ENCODE measurements around the gene ARHGEF38.

The ARHGEF38 gene

GRCh38 chr4:105619188-105619931 is 66.9 kb downstream of the ARHGEF38 start:
- no peak for DNase-seq

DNA sequence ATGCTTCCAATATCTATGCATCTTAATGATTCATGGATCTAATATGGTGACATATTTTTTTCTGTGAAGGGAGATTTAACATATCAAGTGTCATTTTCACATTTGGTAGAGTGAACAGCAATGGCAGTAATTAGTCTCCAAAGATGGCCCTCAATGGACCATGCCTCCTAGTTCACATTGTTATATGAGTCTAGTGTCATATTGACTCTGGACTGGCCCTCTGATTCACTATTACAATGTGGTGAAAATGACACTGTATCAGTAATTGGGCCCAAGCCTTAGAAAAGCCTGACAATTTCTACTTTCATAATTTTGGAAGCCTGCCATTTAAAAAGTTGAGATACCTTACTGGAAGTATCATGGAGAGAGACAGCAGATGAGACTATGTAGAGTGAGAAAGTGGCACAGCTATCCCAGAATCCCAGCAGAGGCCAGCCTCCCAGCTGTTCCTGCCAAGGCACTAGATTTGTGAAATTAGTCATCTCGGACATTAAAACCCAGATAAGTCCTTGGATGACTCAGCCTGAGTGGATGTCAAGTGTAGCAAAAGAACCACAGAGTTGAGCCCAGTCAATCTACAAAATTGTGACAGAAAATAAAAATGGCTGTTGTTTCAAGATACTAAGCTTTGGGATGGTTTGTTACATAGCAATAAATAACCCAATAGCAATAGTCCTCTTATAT is 68.4 kb downstream of the ARHGEF38 start:
- DNase-seq: no peak

- DNase-seq: no peak
Observed at GRCh38 chr4:105622269-105622668, 69.8 kb downstream of the ARHGEF38 start.

- no peak for DNase-seq
Observed at GRCh38 chr4:105623099-105623498, 70.7 kb downstream of the ARHGEF38 start.

- DNase-seq: no peak
Observed at GRCh38 chr4:105624530-105624929, 72.1 kb downstream of the ARHGEF38 start.

GRCh38 chr4:105625214-105625613 is 72.8 kb downstream of the ARHGEF38 start:
- no peak for DNase-seq

GRCh38 chr4:105626846-105627245 is 74.4 kb downstream of the ARHGEF38 start:
- DNase-seq: no peak

DNA sequence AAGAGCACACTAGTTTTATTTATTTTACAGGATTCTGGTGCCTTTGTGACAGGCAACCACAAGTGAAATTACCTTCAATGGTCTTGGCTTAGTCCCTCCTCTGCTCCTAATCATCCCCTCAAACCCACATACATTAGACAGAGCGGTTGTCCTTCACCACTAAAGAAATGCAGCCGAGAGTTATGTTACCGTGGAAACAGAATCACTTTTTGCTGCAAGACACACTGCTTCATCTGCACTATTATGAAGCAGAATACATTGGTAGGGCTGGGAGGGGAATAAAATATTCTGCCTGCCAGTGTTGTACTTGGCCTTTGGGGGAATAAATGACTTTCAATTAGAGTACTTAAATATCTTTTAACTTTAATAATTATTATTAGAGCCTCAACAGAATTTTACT is 75.2 kb downstream of the ARHGEF38 start:
- no peak for DNase-seq

- no peak for DNase-seq
Observed at GRCh38 chr4:105630670-105631655, 78.5 kb downstream of the ARHGEF38 start.

DNA sequence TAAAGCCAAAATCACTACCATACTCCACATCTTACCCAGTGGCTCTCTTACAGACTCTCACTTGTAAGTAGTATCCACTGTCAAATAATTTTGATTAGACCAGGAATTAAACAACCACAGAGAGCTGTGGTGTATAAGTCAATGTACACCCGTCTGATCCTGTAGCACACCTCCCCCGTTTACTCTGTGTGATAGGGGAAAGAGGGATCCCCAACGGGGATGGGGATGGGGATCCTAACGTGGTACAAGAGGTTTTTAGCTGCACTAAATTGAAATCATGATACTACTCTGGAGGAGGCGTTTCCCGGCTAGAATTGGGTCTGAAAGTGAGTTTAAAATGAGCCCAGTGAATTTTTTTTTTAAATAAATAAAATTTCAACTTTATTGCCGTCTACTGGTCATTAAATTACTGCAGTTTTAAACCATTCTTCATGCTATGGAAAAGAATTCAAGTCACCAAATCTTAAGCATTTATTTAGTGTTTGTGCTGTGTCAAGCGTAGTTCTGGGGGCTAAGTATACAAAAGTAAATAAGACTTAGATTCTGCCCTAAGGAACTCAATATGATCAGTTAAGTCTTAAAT is 79.5 kb downstream of the ARHGEF38 start:
- DNase-seq: no peak

DNA sequence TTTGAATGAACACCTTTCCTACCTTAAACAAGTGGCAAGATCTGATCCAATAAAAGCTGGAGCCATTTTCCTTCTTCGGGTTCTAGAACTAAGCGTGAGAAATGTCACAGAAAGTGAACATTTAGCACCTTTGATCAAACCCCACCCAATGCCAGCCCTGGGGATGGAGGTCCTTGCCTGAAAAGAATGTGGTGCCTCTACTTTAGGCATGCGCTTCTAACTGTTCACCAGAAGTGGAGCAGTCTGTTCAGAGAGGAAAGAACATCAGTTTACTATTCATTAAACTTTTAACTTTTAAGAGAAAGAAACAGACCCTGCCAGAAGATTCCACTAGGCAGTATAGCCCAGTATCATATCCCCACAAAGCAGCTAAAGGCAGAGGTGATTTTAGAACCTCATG is 80.2 kb downstream of the ARHGEF38 start:
- DNase-seq: no peak

- DNase-seq: no peak
Observed at GRCh38 chr4:105633241-105633640, 80.8 kb downstream of the ARHGEF38 start.

DNA sequence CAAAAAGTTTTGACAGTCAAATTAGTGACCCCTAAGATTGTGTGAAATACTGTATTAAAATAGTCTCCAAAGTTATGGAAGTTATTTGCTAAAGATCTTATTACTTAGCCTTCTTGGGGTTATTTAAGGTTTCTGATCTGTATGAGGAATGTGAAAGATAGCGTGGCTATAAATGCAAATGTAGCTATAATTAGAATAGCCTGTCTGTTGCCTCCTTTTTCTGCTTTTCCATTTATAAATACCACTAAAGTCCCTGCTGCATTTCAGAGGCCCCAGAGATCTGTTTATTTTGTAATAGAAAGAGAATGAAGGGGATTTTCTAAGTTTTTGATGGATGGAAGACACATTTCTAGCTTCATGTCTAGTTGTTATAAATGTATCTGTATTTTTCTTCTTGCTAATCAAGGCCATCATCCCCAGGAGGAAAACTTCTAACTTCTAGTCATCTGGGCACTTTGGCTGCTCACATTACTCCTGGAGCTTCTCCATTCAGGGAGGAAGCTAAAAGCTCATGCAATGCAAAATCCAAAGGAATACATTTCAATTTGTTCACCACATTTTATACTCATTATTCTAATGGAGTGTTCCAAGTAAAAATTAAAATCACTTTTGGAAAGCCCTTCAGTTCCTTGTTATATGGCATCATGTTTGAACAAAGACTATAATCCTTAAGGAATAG is 82.1 kb downstream of the ARHGEF38 start:
- DNase-seq: no peak

DNA sequence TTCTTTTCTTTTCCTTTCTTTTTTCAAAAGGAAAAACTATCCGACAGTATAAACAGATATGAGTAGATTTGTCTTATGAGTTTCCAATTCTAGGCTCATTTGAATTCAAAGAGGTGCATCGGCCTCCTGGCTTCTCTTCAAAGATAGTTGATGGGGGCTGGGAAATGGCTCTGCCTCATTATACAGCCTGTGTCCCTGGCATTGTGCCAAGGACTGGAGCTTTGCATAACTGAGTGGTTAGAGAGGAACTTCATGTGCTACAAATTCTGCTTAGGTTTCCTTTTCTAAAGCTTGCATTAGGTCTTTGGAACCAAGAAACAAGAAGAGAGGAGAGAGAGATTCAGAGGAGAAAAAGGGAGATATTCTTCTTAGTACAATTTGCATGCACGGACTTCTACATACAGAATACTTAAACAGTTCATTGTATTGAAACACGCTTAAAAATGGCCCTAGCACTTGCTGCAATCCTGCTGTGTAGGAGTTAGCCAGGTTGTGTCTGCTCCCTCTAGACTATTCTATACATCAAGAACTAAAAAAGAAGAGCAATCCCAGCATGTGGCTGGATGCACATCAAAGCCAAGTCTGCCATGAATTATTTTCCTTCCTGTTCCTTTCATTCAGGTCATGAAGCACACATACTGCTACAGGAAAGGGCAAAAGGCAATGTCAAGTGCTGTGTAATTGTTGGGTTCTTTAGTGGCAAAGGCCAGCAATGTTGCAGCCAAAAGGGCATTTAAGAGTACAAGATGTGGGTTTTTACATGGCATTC is 85.2 kb downstream of the ARHGEF38 start:
- no peak for DNase-seq

DNA sequence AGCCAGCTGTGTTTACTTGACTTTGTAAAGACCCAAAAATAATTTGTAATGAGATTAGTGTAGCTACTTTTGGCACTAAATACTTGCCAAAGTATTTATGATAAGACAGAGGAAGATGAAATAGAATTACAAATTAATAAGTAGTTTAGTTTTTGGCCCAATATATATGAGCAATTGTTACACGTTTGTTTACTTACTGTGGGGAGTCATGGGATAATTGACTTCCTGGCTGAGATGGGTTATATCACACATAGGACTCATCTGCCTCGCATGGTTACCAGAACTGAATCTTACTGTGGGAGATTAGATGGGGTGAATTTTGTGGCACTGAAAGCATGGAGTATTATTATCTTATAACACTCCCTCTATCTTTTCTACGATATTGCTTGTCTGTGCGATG is 89.4 kb downstream of the ARHGEF38 start:
- DNase-seq: no peak

DNA sequence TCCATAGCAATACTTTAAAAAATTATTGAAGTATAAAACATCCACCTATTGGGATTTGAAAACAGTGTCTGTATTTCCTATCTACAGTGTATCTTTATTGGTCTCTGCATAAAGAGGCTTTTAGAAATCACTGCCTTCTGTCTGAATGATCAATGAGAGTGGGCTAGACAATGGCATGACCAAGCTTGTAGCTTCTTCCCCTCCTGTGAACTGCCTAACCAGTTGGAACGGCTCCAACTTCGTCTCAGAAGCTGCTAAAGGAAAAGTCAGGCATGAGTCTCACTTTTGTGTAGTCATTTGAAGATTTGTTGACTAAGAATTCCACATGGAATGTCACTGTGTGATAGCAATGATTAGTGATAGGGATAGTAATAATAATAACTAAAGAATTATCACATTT is 91.8 kb downstream of the ARHGEF38 start:
- no peak for DNase-seq

GRCh38 chr4:105645440-105645839 is 93.0 kb downstream of the ARHGEF38 start:
- DNase-seq: no peak

- no peak for DNase-seq
Observed at GRCh38 chr4:105650190-105650589, 97.8 kb downstream of the ARHGEF38 start.

GRCh38 chr4:105651884-105652283 is 99.5 kb downstream of the ARHGEF38 start:
- no peak for DNase-seq

GRCh38 chr4:105652286-105652888 is 100.0 kb downstream of the ARHGEF38 start:
- no peak for DNase-seq

GRCh38 chr4:105657117-105657765 is 104.8 kb downstream of the ARHGEF38 start:
- DNase-seq: no peak
